Upper lobe of left lung (tissue), 6 donors: Measurements from ENCODE around the gene DICER1. TPM values are rescaled to one million over a fixed set of nuclear protein-coding genes. Genes with fewer than 3 reads are reported as not detected.

Experiments used
- ATAC-seq, 2 donors: fragments of 200-7000 bp; cut with Tn5 transposase; one replicate each; pipeline ENCODE4 v1.9.1; 2022; ENCODE audit warnings: mild to moderate bottlenecking in 2 of 2, moderate library complexity in 2 of 2; ENCODE audit not compliant: low FRiP score in 2 of 2
- DNase-seq, 2 donors: peaks; one replicate each; pipeline ENCODE4 v3.0.0-alpha.2; 2019 to 2020
- H3K27ac ChIP-seq, 4 donors: fragments of 200-600 bp; sonication (generic); one replicate each; pipeline ENCODE4 v1.5.1; 2016 to 2019
- H3K27me3 ChIP-seq, 4 donors: fragments of 200-600 bp; sonication (generic); one replicate each; pipeline ENCODE4 v1.5.1; 2017 to 2019
- H3K36me3 ChIP-seq, 4 donors: fragments of 200-600 bp; sonication (generic); one replicate each; pipeline ENCODE4 v1.5.1; 2016 to 2019
- H3K4me1 ChIP-seq, 4 donors: fragments of 200-600 bp; sonication (generic); one replicate each; pipeline ENCODE4 v1.5.1; 2018 to 2019
- H3K4me3 ChIP-seq, 4 donors: fragments of 200-600 bp; sonication (generic); one replicate each; pipeline ENCODE4 v1.5.1; 2017 to 2019; ENCODE audit warnings: mild to moderate bottlenecking in 2 of 4, moderate library complexity in 1 of 4
- H3K9me3 ChIP-seq, 4 donors: fragments of 200-600 bp; sonication (generic); one replicate each; pipeline ENCODE4 v1.5.1; 2018 to 2019
- EP300 ChIP-seq, 4 donors: sonication (generic); formaldehyde crosslinking; IDR thresholded peaks; one replicate each; pipeline ENCODE4 v1.5.1; 2017; ENCODE audit warnings: antibody characterized with exemption in 4 of 4, control low read depth in 2 of 4
- POLR2A ChIP-seq, 4 donors: fragments of 450-650 bp; IDR thresholded peaks; one replicate each; pipeline ENCODE4 v1.5.1; 2016 to 2017; ENCODE audit warnings: antibody characterized with exemption in 4 of 4, mild to moderate bottlenecking in 2 of 4
- POLR2AphosphoS5 ChIP-seq, 2 donors: sonication (generic); formaldehyde crosslinking; IDR thresholded peaks; one replicate each; pipeline ENCODE4 v1.5.1; 2017; ENCODE audit warnings: antibody characterized with exemption in 2 of 2
- WGBS, 2 donors: methylation state at CpG; one replicate each; pipeline ENCODE4 v1.1.5; 2017 to 2018; 5-methylcytosine and 5-hydroxymethylcytosine counted together
- total RNA-seq, 6 donors: library from RNA; depleted of rRNA in 4 of 6; stranded (reverse); fragments of >200 nt in 4 of 6; gene quantifications; one replicate each; pipeline versions ENCODE4 v1.1.0 to v1.2.1, GENCODE V29; 2016 to 2021
- TF ChIP-seq, protein P1 (sequence below), 6 experiments: fragments of 450-650 bp in 4 of 6; fragments of 200-600 bp in 2 of 6; sonication (generic) in 2 of 6; IDR thresholded peaks; one replicate each; pipeline ENCODE4 v1.5.1; 2016 to 2019; ENCODE audit warnings: antibody characterized with exemption in 6 of 6
- donor health status: DM: no; HTN: no; CAD: no; lungs with moderate emphysema.
- donor health status: DM: no; HTN: yes; CAD: no; lungs with severe emphysema.

The DICER1 gene
- total RNA-seq, 6 donors from 2014 or later: 57.7 to 106 (median 75.1) TPM

DNA sequence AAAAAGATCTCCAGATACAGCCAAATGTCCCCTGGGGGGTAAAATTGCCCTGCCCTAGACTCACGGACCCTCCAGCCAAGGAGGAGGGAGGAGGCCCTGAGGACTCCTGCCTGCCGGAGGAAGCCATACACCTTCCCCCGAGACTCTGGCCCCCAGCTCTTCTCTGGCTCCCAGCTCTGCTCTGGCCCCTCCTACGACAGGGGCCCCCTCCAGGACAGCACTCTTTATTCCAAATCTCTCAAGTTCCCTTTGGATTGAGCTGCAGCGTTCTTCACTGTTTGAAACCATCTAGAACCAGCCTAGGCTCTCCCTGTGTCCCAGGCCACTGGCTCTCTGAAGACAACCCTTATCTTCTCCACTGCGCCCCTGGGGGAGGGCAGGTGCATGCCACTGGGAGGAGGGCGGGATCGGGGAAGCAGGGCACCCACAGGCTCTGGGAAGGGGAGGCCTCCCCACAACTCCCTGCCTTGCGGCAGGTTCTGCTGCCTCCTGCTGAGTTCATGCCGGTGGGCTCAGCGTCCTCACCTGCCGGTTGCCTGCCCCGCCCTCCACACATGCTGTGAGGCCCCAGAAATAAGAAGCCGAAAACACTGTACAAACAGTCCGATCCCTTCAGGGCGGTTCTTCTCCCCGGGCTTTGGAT, 112.7 kb downstream of the DICER1 start:
- Histone ChIP-seq H3K36me3 (no peaks in the 10 kb centered on the region), H3K4me3 (no peak overlapping the region), H3K9me3 (no peaks in the 10 kb centered on the region), H3K27ac (no peak overlapping the region), H3K27me3 (no peaks in the 10 kb centered on the region), H3K4me1 (no peaks in the 10 kb centered on the region)
- TF ChIP-seq, protein P1, sequence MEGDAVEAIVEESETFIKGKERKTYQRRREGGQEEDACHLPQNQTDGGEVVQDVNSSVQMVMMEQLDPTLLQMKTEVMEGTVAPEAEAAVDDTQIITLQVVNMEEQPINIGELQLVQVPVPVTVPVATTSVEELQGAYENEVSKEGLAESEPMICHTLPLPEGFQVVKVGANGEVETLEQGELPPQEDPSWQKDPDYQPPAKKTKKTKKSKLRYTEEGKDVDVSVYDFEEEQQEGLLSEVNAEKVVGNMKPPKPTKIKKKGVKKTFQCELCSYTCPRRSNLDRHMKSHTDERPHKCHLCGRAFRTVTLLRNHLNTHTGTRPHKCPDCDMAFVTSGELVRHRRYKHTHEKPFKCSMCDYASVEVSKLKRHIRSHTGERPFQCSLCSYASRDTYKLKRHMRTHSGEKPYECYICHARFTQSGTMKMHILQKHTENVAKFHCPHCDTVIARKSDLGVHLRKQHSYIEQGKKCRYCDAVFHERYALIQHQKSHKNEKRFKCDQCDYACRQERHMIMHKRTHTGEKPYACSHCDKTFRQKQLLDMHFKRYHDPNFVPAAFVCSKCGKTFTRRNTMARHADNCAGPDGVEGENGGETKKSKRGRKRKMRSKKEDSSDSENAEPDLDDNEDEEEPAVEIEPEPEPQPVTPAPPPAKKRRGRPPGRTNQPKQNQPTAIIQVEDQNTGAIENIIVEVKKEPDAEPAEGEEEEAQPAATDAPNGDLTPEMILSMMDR (IDR thresholded peaks at IDR 0.05): no peak
- TF ChIP-seq POLR2AphosphoS5 (IDR thresholded peaks at IDR 0.05) (no peak), POLR2A (IDR thresholded peaks at IDR 0.05) (no peak), EP300 (IDR thresholded peaks at IDR 0.05) (no peak)
- 71 to 75% methylated on average over 11 to 17 of the region's 17 CpGs for WGBS, 2 donors
- DNase-seq (no peak), ATAC-seq (no peak)

- WGBS, 2 donors: 73 to 79% methylated on average over 17 of the region's 17 CpGs
- ATAC-seq: peak in 1 of 2 donors; percentile 40
Measured at GRCh38 chr14:95043732-95044462, 113.4 kb downstream of the DICER1 start.

DNA sequence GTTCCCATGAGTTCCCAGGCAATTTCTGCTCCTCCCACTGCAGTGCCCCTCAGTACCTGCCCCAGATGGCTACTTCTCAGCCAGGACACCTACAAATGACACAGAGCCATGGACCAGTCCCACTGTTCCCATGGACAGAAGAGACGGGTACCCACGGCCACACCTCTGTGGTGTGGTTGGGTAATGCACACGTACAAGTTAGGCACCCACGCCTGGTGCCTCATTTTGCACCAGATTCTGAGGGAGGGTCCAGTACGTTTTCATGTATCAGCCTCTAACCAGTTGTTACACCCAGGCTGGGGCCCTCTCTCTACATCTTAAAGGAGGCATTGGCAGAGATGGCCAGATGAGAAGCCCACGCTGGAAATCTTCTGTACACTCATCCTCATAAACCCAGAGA, 114.0 kb downstream of the DICER1 start:
- TF ChIP-seq POLR2A (IDR thresholded peaks at IDR 0.05) (no peak), EP300 (IDR thresholded peaks at IDR 0.05) (no peak), POLR2AphosphoS5 (IDR thresholded peaks at IDR 0.05) (no peak)
- TF ChIP-seq, protein P1 (IDR thresholded peaks at IDR 0.05): no peak
- WGBS, 2 donors: 83 to 86% methylated on average over 6 of the region's 6 CpGs
- no peaks in the 10 kb centered on the region for H3K36me3 ChIP-seq
- H3K9me3 ChIP-seq: no peaks in the 10 kb centered on the region
- ATAC-seq (no peak), DNase-seq (no peak)
- H3K4me1 ChIP-seq: no peaks in the 10 kb centered on the region
- H3K27me3 ChIP-seq: no peaks in the 10 kb centered on the region
- H3K27ac ChIP-seq: no peak overlapping the region
- no peak overlapping the region for H3K4me3 ChIP-seq

More at GRCh38 chr14:95043732-95044462, 113.4 kb downstream of the DICER1 start:
- Histone ChIP-seq H3K9me3 (no peaks in the 10 kb centered on the region), H3K4me1 (no peaks in the 10 kb centered on the region), H3K4me3 (no peak overlapping the region), H3K27me3 (no peaks in the 10 kb centered on the region), H3K27ac (no peak overlapping the region), H3K36me3 (no peaks in the 10 kb centered on the region)
- TF ChIP-seq, protein P1 (IDR thresholded peaks at IDR 0.05): no peak
- TF ChIP-seq POLR2A (IDR thresholded peaks at IDR 0.05) (no peak), EP300 (IDR thresholded peaks at IDR 0.05) (no peak), POLR2AphosphoS5 (IDR thresholded peaks at IDR 0.05) (no peak)
- no peak for DNase-seq

- no peaks in the 10 kb centered on the region for H3K4me1 ChIP-seq
- no peaks in the 10 kb centered on the region for H3K9me3 ChIP-seq
- no peak for DNase-seq
- H3K4me3 ChIP-seq: no peak overlapping the region
- H3K27me3 ChIP-seq: no peaks in the 10 kb centered on the region
- TF ChIP-seq POLR2AphosphoS5 (IDR thresholded peaks at IDR 0.05) (no peak), EP300 (IDR thresholded peaks at IDR 0.05) (no peak), POLR2A (IDR thresholded peaks at IDR 0.05) (no peak)
- TF ChIP-seq, protein P1 (IDR thresholded peaks at IDR 0.05): no peak
- ATAC-seq: no peak
- no peak overlapping the region for H3K27ac ChIP-seq
- WGBS, 2 donors: 84% methylated on average over 5 of the region's 5 CpGs
- H3K36me3 ChIP-seq: no peaks in the 10 kb centered on the region
Measured at GRCh38 chr14:95041477-95042020, 115.8 kb downstream of the DICER1 start.
